CD4-positive, alpha-beta T cell (primary cell): ENCODE results near the gene TMEM244. TPM values are rescaled to one million over a fixed set of nuclear protein-coding genes. Genes with fewer than 3 reads are reported as not detected.

Source experiments
- ATAC-seq: fragments of 200-7000 bp; cut with Tn5 transposase; one replicate; pipeline ENCODE4 v1.10.0; 2022; ENCODE audit warnings: mild to moderate bottlenecking; ENCODE audit not compliant: poor library complexity
- CTCF ChIA-PET: fragments of 350-600 bp; sonication (Branson Sonifier 250); formaldehyde crosslinking; loops from one replicate; lab custom pipeline; 2021; ENCODE audit warnings: antibody characterized with exemption, inconsistent platforms; lab: Charles Lee
- POLR2A ChIA-PET: fragments of 350-600 bp; sonication (Branson Sonifier 250); formaldehyde crosslinking; loops from one replicate; lab custom pipeline; 2021; ENCODE audit warnings: antibody characterized with exemption, inconsistent platforms; lab: Charles Lee
- DNase-seq, 14 experiments: peaks; one replicate each; pipeline ENCODE4 v3.0.0-alpha.2; 2013 to 2020; ENCODE audit warnings: mixed read lengths in 2 of 14
- H3K27ac ChIP-seq, 2 donors: one replicate each; pipeline versions ENCODE4 v1.5.1 to v1.7.0; 2013; ENCODE audit warnings: low read length in 2 of 2, low read depth in 1 of 2, mild to moderate bottlenecking in 1 of 2
- H3K27me3 ChIP-seq, 2 experiments: 1 replicate in 1 of 2; 2 replicates in 1 of 2; pipeline versions ENCODE4 v1.6.1 to v1.7.0; 2013; ENCODE audit warnings: low read length in 2 of 2, control low read depth in 1 of 2, mild to moderate bottlenecking in 1 of 2, moderate library complexity in 1 of 2; ENCODE audit not compliant: insufficient read depth in 2 of 2, control insufficient read depth in 1 of 2
- H3K36me3 ChIP-seq: one replicate; pipeline ENCODE4 v1.6.1; 2013; ENCODE audit warnings: low read length, control low read depth; ENCODE audit not compliant: insufficient read depth
- H3K4me1 ChIP-seq: one replicate; pipeline ENCODE4 v1.6.1; 2013; ENCODE audit warnings: low read length, control low read depth; ENCODE audit not compliant: insufficient read depth
- H3K4me3 ChIP-seq: one replicate; pipeline ENCODE4 v1.5.1; 2013; ENCODE audit warnings: mild to moderate bottlenecking, low read length, moderate library complexity
- H3K9me3 ChIP-seq, 2 experiments: 1 replicate in 1 of 2; 2 replicates in 1 of 2; pipeline versions ENCODE4 v1.6.1 to v1.7.0; 2013; ENCODE audit warnings: low read length in 2 of 2, mild to moderate bottlenecking in 2 of 2, control low read depth in 1 of 2, moderate library complexity in 1 of 2; ENCODE audit not compliant: control insufficient read depth in 1 of 2, insufficient read depth in 1 of 2
- H3K27ac Mint-ChIP-seq: one replicate; pipeline ENCODE4 v1.8.0; 2020; ENCODE audit warnings: mixed read lengths
- H3K27me3 Mint-ChIP-seq: one replicate; pipeline ENCODE4 v1.8.0; 2021; ENCODE audit warnings: mixed read lengths
- H3K36me3 Mint-ChIP-seq: one replicate; pipeline ENCODE4 v1.8.0; 2021; ENCODE audit warnings: low read depth, mixed read lengths
- H3K4me1 Mint-ChIP-seq: one replicate; pipeline ENCODE4 v1.8.0; 2021; ENCODE audit warnings: low read depth, mixed read lengths
- H3K4me3 Mint-ChIP-seq: one replicate; pipeline ENCODE4 v1.8.0; 2020; ENCODE audit warnings: mild to moderate bottlenecking, mixed read lengths
- H3K9me3 Mint-ChIP-seq: one replicate; pipeline ENCODE4 v1.8.0; 2020; ENCODE audit warnings: mixed read lengths
- CTCF ChIP-seq: fragments of 200-600 bp; IDR thresholded peaks from one replicate; pipeline ENCODE4 v1.8.0; 2022; ENCODE audit warnings: antibody characterized with exemption, mild to moderate bottlenecking
- intact Hi-C, 2 experiments: fragments of 100-400 bp; cut with DNase I in 1 of 2; cut with micrococcal nuclease in 1 of 2; formaldehyde crosslinking; loops; one replicate each; pipeline versions ENCODE4 v1.15.1 to v1.9.0; 2023 to 2025; cut with DNase I, micrococcal nuclease
- total RNA-seq, 174 experiments: library from RNA in 2 of 174; stranded (reverse) in 2 of 174; gene quantifications; one replicate each; pipeline ENCODE4 v1.2.3 and lab custom pipeline; 2021 to 2026

The TMEM244 gene
- total RNA-seq, 2 experiments from 2014 or later: not detected

- Mint-ChIP-seq H3K36me3 (no peaks in the 10 kb centered on the region), H3K27me3 (no peaks in the 10 kb centered on the region), H3K4me1 (peaks cover 13% of the 10 kb centered on the region), H3K27ac (no peak overlapping the region), H3K4me3 (no peak overlapping the region), H3K9me3 (no peaks in the 10 kb centered on the region)
- H3K36me3 ChIP-seq: no peaks in the 10 kb centered on the region
- ChIA-PET CTCF (no interaction called here), POLR2A (no interaction called here)
- ATAC-seq (no peak), DNase-seq (no peak)
- H3K4me3 ChIP-seq: no peak overlapping the region
- TF ChIP-seq CTCF: no peak
- H3K27ac ChIP-seq: no peak overlapping the region
- no peaks in the 10 kb centered on the region for H3K9me3 ChIP-seq
- intact Hi-C loops: no loop called here
- H3K27me3 ChIP-seq: no peaks in the 10 kb centered on the region
- H3K4me1 ChIP-seq: no peaks in the 10 kb centered on the region
Observed at GRCh38 chr6:129865013-129865412, 3.9 kb upstream of the TMEM244 start.

GRCh38 chr6:129863664-129864063, 2.5 kb upstream of the TMEM244 start:
- no peaks in the 10 kb centered on the region for H3K27me3 Mint-ChIP-seq
- H3K4me3 Mint-ChIP-seq: no peak overlapping the region
- H3K27ac Mint-ChIP-seq: no peak overlapping the region
- peaks cover 13% of the 10 kb centered on the region for H3K4me1 Mint-ChIP-seq
- no peaks in the 10 kb centered on the region for H3K36me3 Mint-ChIP-seq
- Histone ChIP-seq H3K27me3 (no peaks in the 10 kb centered on the region), H3K9me3 (no peaks in the 10 kb centered on the region), H3K36me3 (no peaks in the 10 kb centered on the region), H3K27ac (no peak overlapping the region), H3K4me3 (no peak overlapping the region), H3K4me1 (no peaks in the 10 kb centered on the region)
- intact Hi-C loops: no loop called here
- DNase-seq: no peak
- ATAC-seq: no peak
- ChIA-PET CTCF (no interaction called here), POLR2A (no interaction called here)
- no peaks in the 10 kb centered on the region for H3K9me3 Mint-ChIP-seq
- TF ChIP-seq CTCF: no peak

GRCh38 chr6:129859524-129859923, 1.6 kb downstream of the TMEM244 start:
- CTCF ChIA-PET: no interaction called here
- DNase-seq: no peak
- no peak overlapping the region for H3K4me3 ChIP-seq

More at GRCh38 chr6:129859524-129859923, 1.6 kb downstream of the TMEM244 start:
- H3K9me3 Mint-ChIP-seq: no peaks in the 10 kb centered on the region
- no peak for ATAC-seq
- H3K27me3 Mint-ChIP-seq: no peaks in the 10 kb centered on the region
- intact Hi-C loops: no loop called here
- no peaks in the 10 kb centered on the region for H3K36me3 Mint-ChIP-seq
- Histone ChIP-seq H3K4me1 (no peaks in the 10 kb centered on the region), H3K36me3 (no peaks in the 10 kb centered on the region), H3K27me3 (no peaks in the 10 kb centered on the region), H3K27ac (no peak overlapping the region), H3K9me3 (no peaks in the 10 kb centered on the region)
- no peak for TF ChIP-seq CTCF
- no peak overlapping the region for H3K4me3 Mint-ChIP-seq
- POLR2A ChIA-PET: no interaction called here
- peaks cover 13% of the 10 kb centered on the region for H3K4me1 Mint-ChIP-seq
- no peak overlapping the region for H3K27ac Mint-ChIP-seq
